Heart right ventricle (tissue), 16 donors: Measurements from ENCODE around the gene TMEM212. TPM values are rescaled to one million over a fixed set of nuclear protein-coding genes. Genes with fewer than 3 reads are reported as not detected.
A peak's percentile ranks its signal among the peaks of the same experiment; 100 is the strongest.

Source experiments
- ATAC-seq, 8 donors: fragments of 200-7000 bp; cut with Tn5 transposase; one replicate each; pipeline ENCODE4 v1.9.1; 2020; ENCODE audit warnings: mild to moderate bottlenecking in 8 of 8, moderate library complexity in 8 of 8, moderate number of reproducible peaks in 1 of 8
- DNase-seq, 2 donors: peaks; one replicate each; pipeline ENCODE4 v3.0.0-alpha.2; 2020
- H3K27ac ChIP-seq, 10 donors: fragments of 200-600 bp; sonication (generic) in 2 of 10; one replicate each; pipeline versions ENCODE4 v1.5.0 to v1.8.0; 2020 to 2022; ENCODE audit warnings: mild to moderate bottlenecking in 3 of 10
- H3K27me3 ChIP-seq, 7 donors: fragments of 200-600 bp; one replicate each; pipeline ENCODE4 v1.8.0; 2021 to 2022; ENCODE audit warnings: mild to moderate bottlenecking in 2 of 7
- H3K36me3 ChIP-seq, 9 donors: fragments of 200-600 bp; sonication (generic) in 1 of 9; one replicate each; pipeline versions ENCODE4 v1.5.0 to v1.8.0; 2020 to 2022; ENCODE audit warnings: mild to moderate bottlenecking in 2 of 9
- H3K4me1 ChIP-seq, 9 donors: fragments of 200-600 bp; sonication (generic) in 1 of 9; one replicate each; pipeline versions ENCODE4 v1.5.0 to v1.8.0; 2020 to 2022; ENCODE audit warnings: mild to moderate bottlenecking in 4 of 9
- H3K4me3 ChIP-seq, 10 donors: fragments of 200-600 bp; sonication (generic) in 2 of 10; one replicate each; pipeline versions ENCODE4 v1.5.0 to v1.8.0; 2020 to 2022; ENCODE audit warnings: mild to moderate bottlenecking in 7 of 10, moderate library complexity in 2 of 10
- H3K9me3 ChIP-seq, 11 donors: fragments of 200-600 bp in 10 of 11; sonication (generic) in 2 of 11; one replicate each; pipeline versions ENCODE4 v1.5.0 to v1.8.0; 2013 to 2022; ENCODE audit warnings: mild to moderate bottlenecking in 2 of 11, control low read depth in 1 of 11, moderate library complexity in 1 of 11
- WGBS, 2 donors: extraction: QIAGEN DNeasy Blood & Tissue Kit; methylation state at CpG; one replicate each; pipeline ENCODE4 v1.1.7; 2013; ENCODE audit warnings: inconsistent platforms in 1 of 2; 5-methylcytosine and 5-hydroxymethylcytosine counted together
- intact Hi-C, 10 donors: fragments of 100-400 bp; cut with DNase I; formaldehyde crosslinking; loops; one replicate each; pipeline versions ENCODE4 v1.11.1 to v1.14.2; 2022
- polyA plus RNA-seq, 2 donors: library from polyadenylated mRNA; stranded (reverse); fragments of 200-250 nt; gene quantifications; one replicate each; pipeline ENCODE4 v1.2.3, GENCODE V29; 2013
- total RNA-seq, 10 donors: library from RNA; stranded (reverse); fragmentation: NEBNext Ultra II Directional in 3 of 10; extraction: Animal tissue kit (Norgen Biotek cat#: 25700) in 3 of 10; gene quantifications; one replicate each; pipeline versions ENCODE4 v1.2.1 to v1.2.4, GENCODE V29; 2021 to 2023
- TF ChIP-seq, protein P1 (sequence below), 9 donors: fragments of 200-600 bp; sonication (generic) in 2 of 9; IDR thresholded peaks; one replicate each; pipeline versions ENCODE4 v1.5.0 to v1.8.0; 2021 to 2022; ENCODE audit warnings: antibody characterized with exemption in 9 of 9, mild to moderate bottlenecking in 5 of 9, moderate library complexity in 1 of 9
- donor health status: Arrhythmogenic right ventricular cardiomyopathy.
- donor health status: ischemic (EF 13 %, LVEDD 7.1; RV severe dilation, severe dysfunction).
- donor health status: healthy with polysubstance abuse.
- donor health status: DM: no; HTN: yes; CAD: no.
- donor health status: DM: no; HTN: no; CAD: no.
- donor health status: ischemic (EF 25% LVEDD 6.9; RV normal size, moderate dysfunction).
- donor health status: ischemic (EF 25% LVEDD 5.7; RV mildly dilated, moderate dysfunction).
- donor health status: healthy.
- donor health status: DM: yes; HTN: yes; CAD: no.
- donor health status: Ischemic cardiomyopathy.
- donor health status: ischemic (EF 35%, LVEDD 5.7; RV mildly dilated, moderate dysfunction).
- donor health status: nonischemic (EF 11% LVEDD 7.7; RV severe dilation, severe dysfunction).
- donor health status: DM: yes; HTN: yes; CAD: no.
- donor health status: PGD.
- donor health status: ischemic (EF 29% LVEDD 5.4; RV normal size, mild dysfunction).
- donor health status: nonischemic (EF 23%, LVEDD 6.1; RV moderate dilation, normal function).

The TMEM212 gene
- total and polyA plus RNA-seq, 12 donors: not detected

DNA sequence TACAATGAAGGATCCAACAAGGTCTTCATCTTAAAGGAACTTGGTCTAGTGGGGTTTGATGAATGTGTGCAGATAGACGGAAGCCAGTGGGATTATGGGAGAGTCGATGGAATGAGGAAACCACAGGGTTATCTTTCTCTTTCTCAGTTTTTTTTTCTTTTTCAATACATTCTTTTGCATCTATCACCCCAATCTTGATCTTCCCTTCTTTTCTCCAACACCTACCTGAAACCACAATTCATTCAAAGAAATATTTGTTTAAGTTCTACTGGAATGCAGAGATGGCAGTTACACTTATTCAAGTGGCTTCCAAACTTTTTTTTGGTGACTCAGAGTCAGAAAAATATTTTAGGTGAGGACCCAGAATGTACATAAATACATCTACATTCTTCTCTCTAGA is 1.7 kb downstream of the TMEM212 start:
- Histone ChIP-seq H3K9me3 (no peaks in the 10 kb centered on the region), H3K4me3 (no peak overlapping the region), H3K27me3 (no peaks in the 10 kb centered on the region), H3K27ac (no peak overlapping the region), H3K36me3 (no peaks in the 10 kb centered on the region), H3K4me1 (peaks cover 0 to 44% (median 34%) of the 10 kb centered on the region in 9 donors)
- DNase-seq (no peak), ATAC-seq (no peak)
- intact Hi-C loops: loop anchor here in 1 of 10 donors (10.0 kb wide), 1 partner anchor 190 kb away; the partner anchor contains the start of gene FNDC3B
- TF ChIP-seq, protein P1, sequence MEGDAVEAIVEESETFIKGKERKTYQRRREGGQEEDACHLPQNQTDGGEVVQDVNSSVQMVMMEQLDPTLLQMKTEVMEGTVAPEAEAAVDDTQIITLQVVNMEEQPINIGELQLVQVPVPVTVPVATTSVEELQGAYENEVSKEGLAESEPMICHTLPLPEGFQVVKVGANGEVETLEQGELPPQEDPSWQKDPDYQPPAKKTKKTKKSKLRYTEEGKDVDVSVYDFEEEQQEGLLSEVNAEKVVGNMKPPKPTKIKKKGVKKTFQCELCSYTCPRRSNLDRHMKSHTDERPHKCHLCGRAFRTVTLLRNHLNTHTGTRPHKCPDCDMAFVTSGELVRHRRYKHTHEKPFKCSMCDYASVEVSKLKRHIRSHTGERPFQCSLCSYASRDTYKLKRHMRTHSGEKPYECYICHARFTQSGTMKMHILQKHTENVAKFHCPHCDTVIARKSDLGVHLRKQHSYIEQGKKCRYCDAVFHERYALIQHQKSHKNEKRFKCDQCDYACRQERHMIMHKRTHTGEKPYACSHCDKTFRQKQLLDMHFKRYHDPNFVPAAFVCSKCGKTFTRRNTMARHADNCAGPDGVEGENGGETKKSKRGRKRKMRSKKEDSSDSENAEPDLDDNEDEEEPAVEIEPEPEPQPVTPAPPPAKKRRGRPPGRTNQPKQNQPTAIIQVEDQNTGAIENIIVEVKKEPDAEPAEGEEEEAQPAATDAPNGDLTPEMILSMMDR (IDR thresholded peaks at IDR 0.05): no peak
- WGBS, 2 donors: 90 to 97% methylated on average over 2 of the region's 2 CpGs

DNA sequence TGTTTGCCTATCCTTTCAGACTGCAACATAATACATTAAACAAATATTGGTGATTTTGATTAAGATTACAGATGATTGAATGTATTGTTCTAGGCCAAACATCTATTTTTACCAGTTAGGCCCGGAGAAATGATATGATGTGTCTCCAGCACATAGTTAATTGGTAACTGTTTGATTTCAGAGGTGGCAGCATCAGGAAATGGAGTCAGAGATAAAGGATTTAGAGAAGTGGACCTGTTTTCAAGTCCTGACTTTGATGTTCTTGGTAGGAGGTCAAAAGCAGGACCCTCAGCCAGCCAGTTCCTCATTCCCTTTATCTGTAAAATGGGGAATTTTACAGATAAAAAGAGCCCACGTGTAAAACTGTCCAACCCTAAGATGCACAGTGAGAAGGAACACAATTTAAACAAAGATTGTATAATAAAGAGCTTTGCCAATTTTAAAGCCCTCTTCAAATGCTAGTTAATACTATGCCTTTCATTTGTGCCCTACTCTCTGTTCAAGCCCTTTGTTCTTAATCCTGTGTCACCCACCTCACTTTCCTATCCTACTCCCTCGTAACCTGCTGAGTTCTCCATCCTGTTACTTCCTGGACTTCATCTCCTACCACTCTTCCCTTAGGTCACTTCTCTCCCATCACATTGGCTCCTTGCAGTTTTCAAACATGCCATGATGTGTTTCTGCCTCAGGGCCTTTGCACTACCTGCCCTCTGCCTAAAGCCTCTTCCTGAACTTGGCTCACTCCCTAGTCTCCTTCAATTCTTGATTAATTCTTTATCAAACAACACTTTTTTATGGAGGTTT is 2.5 kb downstream of the TMEM212 start:
- H3K36me3 ChIP-seq: no peaks in the 10 kb centered on the region
- no peaks in the 10 kb centered on the region for H3K27me3 ChIP-seq
- 74 to 79% methylated on average over 3 of the region's 3 CpGs for WGBS, 2 donors
- no peak for ATAC-seq
- intact Hi-C loops: loop anchor here in 1 of 10 donors (10.0 kb wide), 1 partner anchor 189 kb away; the partner anchor contains the start of gene FNDC3B
- H3K27ac ChIP-seq: no peak overlapping the region
- H3K4me3 ChIP-seq: no peak overlapping the region
- no peaks in the 10 kb centered on the region for H3K9me3 ChIP-seq
- TF ChIP-seq, protein P1 (IDR thresholded peaks at IDR 0.05): no peak
- DNase-seq: no peak
- peaks cover 0 to 52% (median 33%) of the 10 kb centered on the region in 9 donors for H3K4me1 ChIP-seq

DNA sequence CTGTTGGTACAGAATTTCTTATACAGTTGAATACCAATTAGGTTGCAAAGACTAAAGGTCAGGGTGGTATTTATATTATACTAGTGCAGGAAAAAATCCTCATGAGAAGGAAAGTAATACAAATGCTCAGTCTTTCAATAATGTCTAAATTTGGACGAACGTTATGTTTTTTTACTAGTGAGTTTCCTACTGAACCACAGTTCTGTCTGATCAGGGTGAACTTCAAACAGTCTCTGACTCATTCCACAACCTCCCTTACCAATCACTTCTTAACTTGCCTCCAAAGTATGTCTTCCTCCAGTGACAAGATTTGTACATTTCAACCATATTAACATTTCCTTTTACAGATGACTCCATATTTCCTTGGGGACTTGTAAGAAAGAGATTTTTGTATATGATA is 3.4 kb downstream of the TMEM212 start:
- DNase-seq (no peak), ATAC-seq (no peak)
- Histone ChIP-seq H3K4me3 (no peak overlapping the region), H3K36me3 (no peaks in the 10 kb centered on the region), H3K27me3 (no peaks in the 10 kb centered on the region), H3K27ac (peak overlapping the region in 1 of 10 donors; percentile 4), H3K4me1 (peaks cover 0 to 47% (median 28%) of the 10 kb centered on the region in 9 donors), H3K9me3 (no peaks in the 10 kb centered on the region)
- TF ChIP-seq, protein P1 (IDR thresholded peaks at IDR 0.05): no peak
- intact Hi-C loops: loop anchor here in 1 of 10 donors (10.0 kb wide), 1 partner anchor 188 kb away; the partner anchor contains the start of gene FNDC3B
- 74 to 75% methylated on average over 2 of the region's 2 CpGs for WGBS, 2 donors

DNA sequence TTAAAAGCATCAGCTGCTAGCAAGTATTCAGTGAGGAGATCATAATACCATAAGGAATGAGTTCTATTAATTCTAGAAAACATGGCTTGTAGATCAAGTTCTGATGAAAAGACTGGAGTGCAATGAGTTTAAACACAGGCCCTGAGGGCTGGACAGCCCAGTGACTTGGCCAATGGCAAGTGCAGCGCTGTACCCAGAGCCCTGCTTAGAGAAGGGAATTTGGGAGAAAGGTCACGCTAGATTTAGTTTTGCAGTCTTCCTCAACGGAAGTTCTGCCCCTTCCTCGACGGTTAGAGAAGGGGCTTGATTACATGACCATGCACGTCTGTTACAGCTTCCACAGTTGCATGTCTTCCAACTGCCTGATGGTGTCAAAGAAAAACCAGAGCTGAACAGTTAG is 4.0 kb downstream of the TMEM212 start:
- Histone ChIP-seq H3K36me3 (no peaks in the 10 kb centered on the region), H3K27me3 (no peaks in the 10 kb centered on the region), H3K4me3 (no peak overlapping the region), H3K4me1 (peaks cover 0 to 41% (median 25%) of the 10 kb centered on the region in 9 donors), H3K9me3 (no peaks in the 10 kb centered on the region), H3K27ac (peak overlapping the region in 1 of 10 donors; percentile 4)
- intact Hi-C loops: loop anchor here in 1 of 10 donors (10.0 kb wide), 1 partner anchor 188 kb away; the partner anchor contains the start of gene FNDC3B
- ATAC-seq: peak in 7 of 8 donors; percentile 28 to 69 (median 59)
- TF ChIP-seq, protein P1 (IDR thresholded peaks at IDR 0.05): no peak
- WGBS, 2 donors: 43 to 62% methylated on average over 6 of the region's 6 CpGs
- no peak for DNase-seq
